Transverse colon (tissue), 3 donors: Measurements from ENCODE around the gene ALDH1A1.

Source experiments
- CTCF ChIP-seq, 5 experiments: fragments of 200-600 bp in 3 of 5; fragments of 450-650 bp in 2 of 5; sonication (generic) in 3 of 5; IDR thresholded peaks; 1 replicate in 2 of 5; 2 replicates in 3 of 5; pipeline ENCODE4 v1.5.1; 2016 to 2017; ENCODE audit warnings: antibody characterized with exemption in 5 of 5, inconsistent platforms in 3 of 5, mild to moderate bottlenecking in 2 of 5, moderate library complexity in 1 of 5
- POLR2A ChIP-seq: fragments of 450-650 bp; IDR thresholded peaks from one replicate; pipeline ENCODE4 v1.6.1; 2016; ENCODE audit warnings: antibody characterized with exemption, mild to moderate bottlenecking, moderate library complexity

GRCh38 chr9:72935595-72935994 is 17.3 kb downstream of the ALDH1A1 start:
- TF ChIP-seq POLR2A = no peak
- no peak for TF ChIP-seq CTCF (IDR thresholded peaks at IDR 0.05)
